AG08396 (cell line): ENCODE data around the gene DGKH.

Experiments
- DNase-seq: peaks from one replicate; pipeline ENCODE4 v3.0.0; 2012; ENCODE audit warnings: low spot score, mixed read lengths

The DGKH gene

GRCh38 chr13:42277618-42278276 is 229.3 kb downstream of the DGKH start:
- no peak for DNase-seq

GRCh38 chr13:42279080-42279479 is 230.6 kb downstream of the DGKH start:
- no peak for DNase-seq

- no peak for DNase-seq
Measured at GRCh38 chr13:42279986-42280385, 231.5 kb downstream of the DGKH start.

GRCh38 chr13:42280537-42280936 is 232.1 kb downstream of the DGKH start:
- no peak for DNase-seq

- DNase-seq = no peak
Measured at GRCh38 chr13:42283574-42283973, 235.1 kb downstream of the DGKH start.

- no peak for DNase-seq
Measured at GRCh38 chr13:42284068-42284467, 235.6 kb downstream of the DGKH start.
